T-helper 9 cell (primary cell): ENCODE results near the gene VGLL4.

Experiments used
- DNase-seq: peaks from one replicate; pipeline ENCODE4 v3.0.0-alpha.2; 2020

The VGLL4 gene

GRCh38 chr3:11547498-11547897 lies 96.2 kb downstream of the VGLL4 start:
- no peak for DNase-seq

GRCh38 chr3:11546657-11547302 lies 96.9 kb downstream of the VGLL4 start:
- DNase-seq: no peak

- no peak for DNase-seq
Observed at GRCh38 chr3:11545186-11545851, 98.4 kb downstream of the VGLL4 start.

GRCh38 chr3:11544412-11545181 lies 99.1 kb downstream of the VGLL4 start:
- no peak for DNase-seq

- DNase-seq: no peak
Observed at GRCh38 chr3:11543948-11544387, 99.7 kb downstream of the VGLL4 start.

- no peak for DNase-seq
Observed at GRCh38 chr3:11543141-11543947, 100.4 kb downstream of the VGLL4 start.

- DNase-seq: no peak
Observed at GRCh38 chr3:11542551-11542950, 101.2 kb downstream of the VGLL4 start.

GRCh38 chr3:11541321-11542303 lies 102.1 kb downstream of the VGLL4 start:
- no peak for DNase-seq

GRCh38 chr3:11539677-11540076 lies 104.0 kb downstream of the VGLL4 start:
- DNase-seq: no peak

- no peak for DNase-seq
Observed at GRCh38 chr3:11539218-11539617, 104.5 kb downstream of the VGLL4 start.

GRCh38 chr3:11538581-11538980 lies 105.1 kb downstream of the VGLL4 start:
- DNase-seq: no peak

GRCh38 chr3:11536936-11537612 lies 106.6 kb downstream of the VGLL4 start:
- no peak for DNase-seq

GRCh38 chr3:11536132-11536935 lies 107.4 kb downstream of the VGLL4 start:
- DNase-seq: no peak

- no peak for DNase-seq
Observed at GRCh38 chr3:11535243-11535960, 108.3 kb downstream of the VGLL4 start.

- no peak for DNase-seq
Observed at GRCh38 chr3:11534793-11535101, 109.0 kb downstream of the VGLL4 start.

- no peak for DNase-seq
Observed at GRCh38 chr3:11534011-11534792, 109.5 kb downstream of the VGLL4 start.

GRCh38 chr3:11532931-11533391 lies 110.8 kb downstream of the VGLL4 start:
- DNase-seq: no peak

GRCh38 chr3:11530153-11530721 lies 113.5 kb downstream of the VGLL4 start:
- DNase-seq: no peak
